HG02763 (cell line): ENCODE results near the gene PSMB8.

Experiments used
- ATAC-seq: cut with Tn5 transposase; IDR thresholded peaks from one replicate; pipeline ENCODE4 v1.9.1; 2021; ENCODE audit warnings: mild to moderate bottlenecking, moderate library complexity; ENCODE audit not compliant: unreplicated experiment

PSMB8 gene

DNA sequence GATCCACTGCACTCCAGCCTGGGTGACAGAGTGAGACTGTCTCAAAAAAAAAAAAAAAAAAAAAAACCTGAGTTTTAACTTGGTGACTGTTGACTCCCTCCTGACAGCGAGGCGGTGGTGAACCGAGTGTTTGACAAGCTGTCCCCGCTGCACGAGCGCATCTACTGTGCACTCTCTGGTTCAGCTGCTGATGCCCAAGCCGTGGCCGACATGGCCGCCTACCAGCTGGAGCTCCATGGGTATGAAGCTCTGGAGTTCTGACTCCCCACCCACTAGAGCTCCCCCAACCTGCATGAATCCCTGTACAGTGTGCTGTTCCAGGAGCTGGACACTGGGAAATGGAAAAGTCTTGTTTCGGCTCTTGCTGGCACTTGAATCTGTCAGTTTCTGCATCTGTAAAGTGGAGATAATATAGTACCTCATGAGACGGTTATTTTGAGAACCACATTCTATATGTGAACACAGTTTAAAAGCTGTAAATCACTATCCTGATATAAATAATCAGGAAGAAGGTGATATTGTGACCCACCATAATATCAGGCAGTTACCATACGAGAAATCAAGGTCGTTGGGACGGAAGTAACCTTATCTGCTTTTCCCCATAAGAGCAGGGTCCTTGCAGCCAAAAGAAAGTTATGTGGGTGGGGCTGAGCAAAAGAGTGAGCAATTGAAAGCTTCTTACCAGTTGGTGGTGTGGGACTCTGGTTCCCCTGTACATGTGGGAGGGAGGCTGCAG is 13.5 kb upstream of the PSMB8 start:
- ATAC-seq, result no peak

DNA sequence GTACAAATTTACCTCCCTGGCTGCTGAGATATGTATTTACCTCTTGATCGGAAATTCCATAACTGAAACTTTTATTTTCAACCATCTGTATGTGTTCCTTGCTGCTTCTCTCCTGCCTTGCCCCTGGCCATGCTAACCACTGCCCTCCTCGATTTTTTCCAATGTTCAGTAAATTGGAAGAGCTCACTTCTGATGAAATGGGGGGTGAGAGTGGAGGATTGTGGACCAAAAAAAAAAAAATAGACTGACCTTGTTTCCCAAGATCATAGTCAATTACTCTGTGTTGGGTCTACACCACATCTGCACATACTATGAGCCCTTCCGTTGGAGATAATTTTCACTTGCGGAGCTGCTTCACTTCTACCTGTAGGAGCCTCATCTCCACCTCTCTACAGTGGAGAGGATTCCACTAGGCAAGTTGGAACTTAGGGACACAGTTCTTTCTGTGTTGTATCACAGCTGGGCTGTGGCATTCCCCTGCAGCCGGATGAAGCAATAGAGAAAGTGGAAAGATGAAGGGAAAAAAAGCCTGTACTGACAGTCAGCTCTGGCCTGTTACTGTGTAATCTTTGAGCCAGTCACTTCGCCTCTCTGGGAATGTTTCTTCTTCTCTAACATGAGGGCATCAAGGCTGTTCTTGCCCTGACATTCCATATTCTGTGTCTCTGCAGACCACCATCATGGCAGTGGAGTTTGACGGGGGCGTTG is 11.8 kb upstream of the PSMB8 start:
- no peak for ATAC-seq

DNA sequence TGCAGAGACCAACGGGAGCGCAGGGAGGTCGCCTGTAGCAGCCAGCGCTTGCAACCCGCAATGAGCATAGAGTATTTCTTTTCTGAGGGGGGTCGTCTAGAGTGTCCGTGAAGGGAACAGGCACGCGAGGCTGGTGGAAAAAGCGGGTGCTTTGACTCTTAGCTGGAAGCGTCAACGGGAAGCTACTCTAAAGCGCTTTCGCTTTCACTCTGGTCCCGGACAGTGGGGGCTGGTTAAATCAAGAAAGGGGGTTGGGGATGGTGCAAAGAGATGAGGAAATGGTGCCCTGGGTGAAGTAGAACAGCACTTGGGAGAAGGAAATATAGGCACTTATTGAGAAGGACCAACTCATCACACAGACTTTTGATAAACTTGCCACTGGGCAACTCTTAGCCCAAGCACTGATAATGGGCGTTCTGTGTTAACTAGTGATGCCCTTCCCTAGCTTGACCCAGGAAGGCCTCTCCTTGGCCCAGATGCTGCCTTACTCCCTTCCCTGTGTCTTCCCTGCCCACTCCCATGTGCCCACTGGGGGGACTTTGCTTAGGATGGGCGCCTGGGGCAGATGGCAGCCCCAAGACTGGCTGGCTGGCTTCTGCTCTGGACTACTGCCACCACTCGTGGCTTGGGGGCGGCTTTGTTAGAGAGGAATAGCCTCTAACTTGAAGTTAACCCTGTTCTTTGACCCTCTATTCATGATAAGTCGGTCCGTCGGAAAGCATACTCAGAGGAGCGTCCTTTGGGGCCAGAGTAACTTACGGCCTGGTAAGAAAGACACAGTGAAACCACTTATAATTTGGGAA is 10.7 kb upstream of the PSMB8 start:
- peak; percentile 2 for ATAC-seq

DNA sequence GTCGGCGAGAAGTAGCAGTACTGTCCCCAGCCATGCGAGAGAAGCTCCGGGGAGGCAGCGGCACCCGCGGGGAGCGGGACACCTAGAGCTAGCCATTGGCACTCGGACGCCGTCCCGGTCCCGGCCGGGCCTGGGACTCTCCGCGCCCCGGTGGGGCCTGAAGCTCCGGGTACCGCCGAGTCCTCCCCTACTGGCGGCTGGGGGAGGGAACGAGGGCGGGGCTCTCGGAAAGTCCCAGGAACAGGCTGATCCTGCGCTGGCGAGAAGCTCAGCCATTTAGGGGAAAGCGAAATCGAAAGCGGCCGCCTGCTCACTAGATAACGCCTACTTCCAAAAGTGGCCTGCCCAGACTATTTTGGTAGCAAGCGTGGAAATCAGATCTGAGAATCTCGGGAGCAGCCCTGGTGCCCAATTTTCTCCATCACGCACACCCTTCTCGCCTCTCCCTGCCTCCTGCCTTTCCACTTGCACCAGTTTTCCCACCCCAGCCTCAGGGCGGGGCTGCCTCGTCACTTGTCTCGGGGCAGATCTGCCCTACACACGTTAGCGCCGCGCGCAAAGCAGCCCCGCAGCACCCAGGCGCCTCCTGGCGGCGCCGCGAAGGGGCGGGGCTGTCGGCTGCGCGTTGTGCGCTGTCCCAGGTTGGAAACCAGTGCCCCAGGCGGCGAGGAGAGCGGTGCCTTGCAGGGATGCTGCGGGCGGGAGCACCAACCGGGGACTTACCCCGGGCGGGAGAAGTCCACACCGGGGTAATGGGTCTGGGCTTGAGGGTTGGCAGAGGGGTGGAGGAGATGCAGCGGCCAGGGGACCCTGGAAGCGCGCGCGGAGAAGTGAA is 9.9 kb upstream of the PSMB8 start, which contains the start of the genes PSMB9 and TAP1:
Gene PSMB9 (plus strand): TSS at position 652 of the 835 bp plus-strand sequence. CDS start 38 bp downstream, at position 690.
Gene TAP1 (minus strand): TSS at position 164 of the 835 bp plus-strand sequence. CDS start 68 bp downstream, at position 96.
- peak; percentile 69 for ATAC-seq

DNA sequence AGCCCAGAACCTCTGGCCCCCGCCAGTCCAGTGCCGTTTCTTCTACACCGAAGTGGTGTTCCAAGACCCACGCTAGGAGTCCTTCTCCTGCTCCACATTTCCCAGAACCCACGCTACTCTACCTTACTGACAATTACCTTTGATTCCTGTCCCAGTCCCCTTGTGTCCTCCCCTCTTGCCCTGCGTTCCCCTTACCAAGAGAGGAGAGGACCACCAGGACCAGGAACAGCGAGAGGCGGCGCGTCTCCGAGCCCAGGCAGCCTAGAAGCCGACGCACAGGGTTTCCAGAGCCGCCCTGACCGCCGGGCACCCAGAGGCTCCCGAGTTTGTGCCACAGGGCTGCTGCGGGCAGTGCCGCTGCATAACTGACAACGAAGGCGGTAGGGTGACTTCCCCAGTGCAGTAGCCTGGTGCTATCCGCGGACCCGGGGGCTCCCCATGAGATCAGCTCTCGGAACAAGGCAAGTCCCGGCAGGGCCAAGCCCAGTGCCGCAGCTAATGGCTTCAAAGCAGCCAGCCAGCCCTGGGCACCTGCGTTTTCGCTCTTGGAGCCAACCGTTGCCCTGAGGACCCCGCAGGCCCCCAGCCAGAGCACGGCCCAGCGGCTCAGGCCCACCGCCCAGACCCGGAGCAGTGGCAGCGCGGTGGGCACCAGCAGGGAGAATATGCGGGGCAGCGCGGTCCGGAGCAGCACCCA is 9.1 kb upstream of the PSMB8 start:
- ATAC-seq, result peak; percentile 10

DNA sequence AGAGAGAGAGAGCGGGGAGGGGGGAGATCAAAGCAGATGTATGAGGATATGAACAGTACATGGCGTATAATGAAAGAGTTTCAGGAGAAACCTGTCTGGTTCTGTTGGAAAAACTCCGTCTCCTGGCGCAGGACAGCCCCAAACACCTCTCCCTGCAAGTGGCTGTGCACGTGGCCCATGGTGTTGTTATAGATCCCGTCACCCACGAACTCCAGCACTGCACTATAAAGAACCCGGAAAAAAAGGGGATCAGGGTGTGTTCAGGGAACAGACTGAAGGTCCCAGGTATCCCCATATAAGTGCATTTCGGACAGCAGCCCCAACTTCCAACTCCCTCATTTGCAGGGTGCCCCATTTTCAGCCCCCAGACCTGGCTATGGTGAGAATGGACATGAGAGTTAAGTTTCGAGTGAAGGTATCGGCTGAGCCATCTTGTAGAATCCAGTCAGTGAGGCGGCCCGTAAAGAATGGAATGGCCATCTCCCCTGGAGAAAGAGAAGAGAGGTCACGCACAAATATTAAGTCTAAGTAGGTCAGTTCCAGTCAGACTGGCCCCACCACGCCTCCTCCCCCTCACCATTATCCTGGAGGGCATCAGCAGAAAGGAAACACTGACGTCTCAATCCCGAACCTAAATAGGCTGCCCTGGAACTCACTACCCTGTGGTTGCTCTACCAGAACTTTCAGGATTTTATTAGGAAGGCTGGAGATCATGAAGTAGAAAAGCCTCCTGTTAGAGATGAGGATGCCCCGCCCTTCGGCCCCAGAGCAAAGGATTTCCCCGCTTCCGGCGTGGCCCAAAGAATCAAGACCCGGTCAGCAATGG is 8.4 kb upstream of the PSMB8 start:
- ATAC-seq, result no peak

DNA sequence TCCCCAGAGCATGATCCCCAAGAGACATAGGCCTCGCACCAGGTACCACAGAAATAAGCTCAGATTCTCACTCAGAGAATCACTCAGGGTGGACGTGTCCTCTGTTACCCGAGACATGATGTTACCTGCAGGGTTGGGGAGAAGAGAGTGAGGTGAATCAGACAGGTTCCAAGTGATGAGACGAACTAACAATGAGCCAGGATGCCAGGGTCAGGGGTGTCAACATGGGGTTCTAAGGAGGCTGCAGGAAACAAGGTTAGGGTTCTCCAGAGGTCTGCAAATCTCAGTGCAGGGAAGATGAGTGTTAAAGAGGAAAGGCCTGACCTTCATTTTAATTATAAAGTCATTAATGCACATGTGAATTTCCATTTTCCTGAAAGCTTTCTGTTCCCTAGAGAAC is 7.2 kb upstream of the PSMB8 start:
- ATAC-seq, result no peak

DNA sequence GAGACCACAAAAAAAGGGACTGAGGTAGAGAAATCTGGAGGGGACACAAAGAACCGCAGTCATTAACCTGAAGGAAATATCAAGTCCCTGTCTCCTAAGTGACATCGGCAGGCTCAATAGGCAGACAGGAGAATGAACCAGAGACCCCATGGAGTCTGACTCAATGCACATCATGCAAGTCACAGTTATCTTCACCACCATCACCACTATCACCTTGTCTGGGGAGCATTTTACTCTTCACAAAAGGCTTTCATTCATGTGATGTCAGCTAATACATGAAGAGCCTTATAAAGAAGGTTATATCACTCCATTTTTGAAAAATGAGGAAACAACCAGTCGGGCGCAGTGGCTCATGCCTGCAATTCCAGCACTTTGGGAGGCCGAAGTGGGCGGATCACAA is 5.3 kb upstream of the PSMB8 start:
- ATAC-seq, result no peak

DNA sequence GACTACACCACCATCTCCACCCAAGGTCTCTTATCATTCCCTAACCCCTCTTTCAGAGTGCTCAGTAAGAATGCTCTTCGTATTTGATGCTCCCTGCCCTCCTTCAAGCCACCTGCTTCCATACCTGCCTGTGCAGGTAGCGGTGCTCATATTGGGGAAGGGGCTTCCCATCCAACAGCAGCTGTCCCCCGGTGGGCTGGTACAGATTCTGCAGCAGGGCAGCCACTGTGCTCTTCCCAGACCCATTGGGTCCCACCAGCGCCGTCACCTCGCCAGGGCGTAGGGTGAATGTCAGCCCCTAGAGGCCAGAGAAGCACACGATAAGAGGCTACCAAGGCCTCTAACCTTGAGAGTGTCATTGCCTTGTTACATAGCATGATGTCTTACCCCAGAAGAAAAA is 3.9 kb upstream of the PSMB8 start:
- ATAC-seq, result no peak

DNA sequence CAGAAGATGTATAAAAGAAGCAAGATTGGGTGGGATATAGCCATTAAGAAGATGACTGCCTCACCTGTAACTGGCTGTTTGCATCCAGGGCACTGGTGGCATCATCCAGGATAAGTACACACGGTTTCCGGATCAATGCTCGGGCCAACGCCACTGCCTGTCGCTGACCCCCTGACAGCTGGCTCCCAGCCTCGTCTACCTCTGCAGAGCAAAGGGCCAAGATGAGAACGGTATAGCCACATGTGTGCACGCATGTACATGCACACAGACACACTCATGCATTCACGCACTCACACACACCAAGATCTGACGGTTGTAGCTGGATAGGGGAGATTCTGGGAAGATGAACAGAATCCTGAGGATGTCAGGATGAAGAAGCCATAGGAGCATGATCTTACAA is 3.2 kb upstream of the PSMB8 start:
- no peak for ATAC-seq

DNA sequence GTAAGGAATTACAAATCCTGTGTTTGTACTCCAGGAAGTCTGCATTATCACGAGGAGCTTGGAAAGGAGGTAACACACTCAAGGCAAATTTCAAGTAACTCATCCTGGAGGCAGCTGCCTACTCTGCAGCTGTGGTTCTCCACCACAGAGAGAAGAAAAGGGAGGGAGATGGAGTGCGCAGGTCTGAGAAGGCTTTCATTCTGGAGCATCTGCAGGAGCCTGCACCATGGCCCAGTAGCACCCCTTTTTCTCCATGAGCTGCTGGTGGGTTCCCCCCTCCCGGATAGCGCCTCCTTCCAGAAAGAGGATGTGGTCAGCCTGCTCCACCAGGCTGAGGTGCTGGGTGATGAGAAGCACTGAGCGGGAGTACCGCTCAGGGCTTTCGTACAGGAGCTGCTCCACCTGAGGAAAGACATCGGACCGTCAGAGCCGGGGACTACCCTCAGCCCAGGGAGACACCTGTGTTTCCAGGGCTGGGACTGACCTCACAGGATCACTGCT is 1.6 kb upstream of the PSMB8 start:
- ATAC-seq, result no peak

DNA sequence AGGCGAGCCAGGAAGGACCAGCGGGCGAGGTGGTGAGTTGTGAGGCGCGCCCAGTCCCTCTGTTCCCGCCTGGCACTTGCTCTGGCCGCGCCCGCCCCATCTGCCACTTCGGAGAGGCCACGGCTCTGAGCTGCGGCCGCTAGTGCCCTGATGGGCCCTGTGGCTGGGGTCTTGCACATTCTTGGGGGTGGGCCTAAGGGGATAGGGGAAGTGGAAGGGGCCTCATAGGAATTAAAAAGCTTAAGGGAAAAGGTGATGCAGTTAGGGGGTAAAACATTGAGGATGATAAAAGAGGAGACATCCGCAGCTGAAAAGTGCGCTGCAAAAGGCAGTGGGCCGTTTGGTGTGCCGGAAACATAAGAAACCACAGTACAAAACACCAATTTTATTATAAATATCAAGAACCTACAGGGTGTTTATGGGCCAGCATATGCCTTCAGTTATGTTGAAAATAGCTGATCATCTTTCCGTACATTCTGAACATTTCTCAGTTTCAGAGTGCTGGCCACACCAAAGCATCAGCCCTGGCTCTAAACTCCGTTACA is 1.1 kb upstream of the PSMB8 start:
- ATAC-seq, result no peak

DNA sequence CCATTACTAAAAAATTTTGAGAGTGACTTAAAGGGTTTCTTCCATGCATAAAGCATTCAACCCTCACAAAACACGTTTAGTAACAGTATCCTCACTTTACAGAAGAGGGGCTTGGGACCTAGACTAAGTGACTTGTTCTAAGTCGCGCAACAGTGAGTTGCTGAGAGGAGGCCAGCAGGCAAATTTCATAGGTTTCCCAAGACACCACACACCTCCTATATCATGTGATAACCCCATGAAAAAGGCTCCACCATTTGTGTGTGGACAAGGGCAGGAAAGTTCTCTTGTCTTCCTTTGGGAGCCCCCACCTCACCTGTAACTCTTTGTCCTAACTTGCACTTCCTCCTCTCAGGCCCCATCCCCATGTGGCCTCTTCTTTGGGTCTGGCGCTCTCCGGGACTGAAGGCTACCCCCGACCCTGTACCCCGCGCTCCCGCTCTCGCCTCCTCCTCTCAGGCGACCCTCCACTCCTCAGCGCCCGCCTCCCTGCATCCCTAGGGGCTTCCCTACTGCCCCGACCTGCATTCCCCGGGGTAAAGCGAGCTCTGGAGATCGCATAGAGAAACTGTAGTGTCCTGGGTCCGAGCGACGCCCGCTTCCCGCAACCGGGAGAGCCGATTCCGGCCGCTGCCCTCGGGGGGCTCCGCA is 392 bp downstream of the PSMB8 start:
- ATAC-seq, result no peak

DNA sequence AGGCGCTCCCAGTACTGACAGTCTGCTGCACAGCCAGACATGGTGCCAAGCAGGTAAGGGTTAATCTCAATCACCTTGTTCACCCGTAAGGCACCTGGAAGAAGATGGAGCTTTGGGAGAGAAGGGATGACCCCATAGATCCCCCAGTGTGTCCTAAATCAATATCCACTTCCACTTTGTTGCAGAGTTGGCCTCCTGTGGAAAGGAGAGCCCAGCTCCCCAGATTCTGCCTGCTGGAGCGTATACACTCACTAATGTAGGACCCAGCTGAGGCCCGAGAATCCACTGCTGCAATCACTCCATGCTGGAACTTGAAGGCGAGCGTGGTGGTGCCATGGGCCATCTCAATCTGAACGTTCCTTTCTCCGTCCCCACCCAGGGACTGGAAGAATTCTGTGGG is 1.2 kb downstream of the PSMB8 start:
- ATAC-seq, result no peak

DNA sequence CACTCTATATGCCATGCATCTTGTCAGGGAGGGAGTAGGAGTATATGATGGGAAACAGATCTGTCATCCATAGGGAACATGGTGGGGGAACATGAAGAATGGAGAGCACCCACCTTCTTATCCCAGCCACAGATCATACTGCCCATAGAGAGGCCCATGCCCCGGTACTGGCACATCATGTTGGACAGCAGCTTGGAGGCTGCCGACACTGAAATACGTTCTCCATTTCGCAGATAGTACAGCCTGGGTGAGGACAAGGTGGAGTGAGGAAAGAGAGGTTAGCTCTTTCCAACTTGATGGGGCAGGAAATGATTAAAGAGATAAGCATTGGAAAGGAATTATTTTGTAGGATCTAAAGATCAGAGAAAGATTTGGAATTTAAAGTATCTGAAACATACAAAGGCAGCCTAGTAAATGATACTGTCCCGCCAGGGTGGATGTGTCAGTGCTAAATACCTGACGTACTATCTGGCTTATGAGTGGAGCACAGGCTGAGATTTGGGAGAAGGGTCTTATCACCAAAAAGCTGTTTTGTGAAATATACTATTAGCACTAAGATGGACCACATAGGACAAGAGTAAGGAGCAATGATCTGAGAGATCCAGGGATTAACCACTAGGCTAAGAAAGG is 1.7 kb downstream of the PSMB8 start:
- ATAC-seq, result no peak

DNA sequence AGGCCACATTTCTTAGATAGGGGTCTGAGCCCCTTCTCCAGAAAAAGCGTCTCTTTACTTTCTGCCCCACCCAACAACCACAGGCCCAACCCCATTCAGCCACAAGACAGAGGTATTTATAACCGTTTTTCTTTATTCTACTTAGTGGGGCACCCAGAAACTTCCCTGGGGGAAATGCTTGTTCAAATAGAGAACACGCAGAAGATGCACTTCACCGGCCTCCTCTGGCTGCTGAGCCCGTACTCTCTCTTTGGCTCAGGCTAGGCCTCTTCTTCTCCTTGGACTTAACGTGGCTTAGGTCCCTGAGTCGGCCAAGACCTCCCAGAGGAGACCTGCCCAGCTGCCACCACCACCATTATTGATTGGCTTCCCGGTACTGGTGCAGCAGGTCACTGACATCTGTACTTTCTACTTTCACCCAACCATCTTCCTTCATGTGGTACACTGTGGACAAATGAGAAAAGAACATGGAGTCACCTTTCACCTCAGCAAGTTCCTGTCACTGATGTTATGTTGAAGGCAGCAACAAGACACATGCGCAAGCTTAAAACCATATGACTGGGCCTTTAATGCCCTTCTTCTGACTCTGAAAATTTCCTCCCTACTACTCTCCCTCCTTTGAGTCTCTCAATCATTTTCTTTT is 3.1 kb downstream of the PSMB8 start:
- ATAC-seq, result no peak

DNA sequence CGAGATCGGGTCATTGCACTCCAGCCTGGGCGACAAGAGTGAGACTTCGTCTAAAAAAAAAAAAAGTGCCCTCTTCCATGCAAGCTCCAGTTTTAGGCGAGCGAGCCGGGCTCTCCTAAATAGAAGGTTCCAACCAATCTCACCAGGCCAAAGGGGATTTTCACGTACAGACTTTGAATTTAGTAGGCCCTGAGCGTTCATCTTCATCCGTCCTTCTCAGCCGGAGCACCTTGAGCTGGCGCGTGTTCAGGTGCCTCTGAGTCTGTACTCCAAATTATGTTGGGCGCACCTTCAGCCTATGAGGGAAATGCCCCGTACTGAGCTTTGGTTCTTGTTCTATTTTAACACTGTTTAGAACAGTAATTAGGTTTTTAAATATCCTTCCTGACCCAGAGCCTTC is 4.5 kb downstream of the PSMB8 start:
- ATAC-seq, result no peak
